ENCODE data around the gene PRICKLE2.

Gene PRICKLE2

DNA sequence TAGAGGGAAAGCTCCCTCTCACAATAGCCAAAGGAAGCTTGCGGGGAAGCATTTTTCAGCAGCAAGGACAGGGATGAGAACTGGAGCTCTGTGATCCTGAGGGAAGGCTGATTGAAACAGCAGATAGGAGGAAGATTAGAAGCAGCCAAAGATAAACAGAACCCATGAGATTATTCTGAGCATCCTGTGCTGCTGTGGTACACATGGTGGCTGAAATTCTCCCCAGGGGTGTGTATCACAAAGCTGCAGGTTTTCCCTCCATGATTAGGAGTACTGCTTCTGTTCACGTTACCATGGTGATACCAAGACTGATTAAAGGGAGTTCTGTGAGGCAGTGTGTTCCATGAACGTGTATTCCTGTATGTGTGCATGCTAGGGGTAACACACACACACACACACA lies 171.7 kb downstream of the PRICKLE2 start:
- Histone ChIP-seq H3K27me3 (ENCODE audit: insufficient read depth, low read length, poor library complexity) (no peaks in the 10 kb centered on the region), H3K56ac (ENCODE audit: low read length) (no peak overlapping the region), H3K4me3 (ENCODE audit: low read length) (no peak overlapping the region), H2BK120ac (ENCODE audit: low read depth, low read length) (no peak overlapping the region), H3K18ac (ENCODE audit: low read length) (no peak overlapping the region), H3K79me1 (ENCODE audit: low read length) (no peaks in the 10 kb centered on the region), H3K79me2 (ENCODE audit: control insufficient read depth, insufficient read depth, low read length) (no peaks in the 10 kb centered on the region), H4K8ac (ENCODE audit: low read depth, low read length) (no peak overlapping the region), H3K4me1 (ENCODE audit: control insufficient read depth, low read depth, low read length) (peaks cover 9% of the 10 kb centered on the region), H3K4ac (ENCODE audit: low read depth, low read length) (no peak overlapping the region), H3K9ac (ENCODE audit: low read length) (no peak overlapping the region), H3K4me2 (ENCODE audit: low read length) (no peak overlapping the region), H3K36me3 (ENCODE audit: control insufficient read depth, insufficient read depth, low read length) (no peaks in the 10 kb centered on the region), H3K27ac (ENCODE audit: low read depth, low read length) (no peak overlapping the region), H4K5ac (ENCODE audit: low read length) (no peak overlapping the region), H2BK15ac (replicated peaks; ENCODE audit: low read depth) (no peak overlapping the region), H3K23ac (ENCODE audit: low read length) (no peak overlapping the region), H2AK5ac (ENCODE audit: low read length) (no peak overlapping the region), H2BK5ac (ENCODE audit: low read length) (no peak overlapping the region)
- DNase-seq, result peak; percentile 92
- no CpG with 5 or more reads among the region's 3 CpGs for WGBS (ENCODE audit: extremely low coverage, insufficient coverage, low lambda C conversion rate)

DNA sequence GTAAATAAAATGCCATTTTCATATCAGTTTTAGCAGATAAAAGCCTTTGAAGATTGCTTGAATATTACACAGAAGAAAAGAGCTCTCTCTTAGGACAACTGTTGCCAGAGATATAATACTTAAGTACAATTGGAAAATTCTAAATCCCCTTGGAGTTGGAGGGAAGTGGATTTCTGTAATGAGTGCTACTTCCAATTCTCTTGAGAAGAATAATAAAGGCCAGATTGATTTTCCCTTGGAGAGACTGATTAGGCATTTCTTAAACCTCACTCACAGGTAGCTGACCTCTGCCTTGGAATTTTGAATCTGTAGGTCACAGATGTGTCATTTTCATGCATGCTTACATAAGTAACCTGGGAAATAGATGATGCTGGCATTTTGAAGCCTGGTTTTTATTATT lies 172.1 kb downstream of the PRICKLE2 start:
- H2BK15ac ChIP-seq (replicated peaks; ENCODE audit: low read depth), result no peak overlapping the region
- no peaks in the 10 kb centered on the region for H3K79me2 ChIP-seq (ENCODE audit: control insufficient read depth, insufficient read depth, low read length)
- no peaks in the 10 kb centered on the region for H3K79me1 ChIP-seq (ENCODE audit: low read length)
- no peak overlapping the region for H3K4ac ChIP-seq (ENCODE audit: low read depth, low read length)
- no peak overlapping the region for H2BK120ac ChIP-seq (ENCODE audit: low read depth, low read length)
- H3K56ac ChIP-seq (ENCODE audit: low read length), result no peak overlapping the region
- H3K4me2 ChIP-seq (ENCODE audit: low read length), result no peak overlapping the region
- H3K9ac ChIP-seq (ENCODE audit: low read length), result no peak overlapping the region
- no peak overlapping the region for H3K23ac ChIP-seq (ENCODE audit: low read length)
- no peak overlapping the region for H2BK5ac ChIP-seq (ENCODE audit: low read length)
- H3K4me1 ChIP-seq (ENCODE audit: control insufficient read depth, low read depth, low read length), result peaks cover 9% of the 10 kb centered on the region
- H2AK5ac ChIP-seq (ENCODE audit: low read length), result no peak overlapping the region
- no peaks in the 10 kb centered on the region for H3K36me3 ChIP-seq (ENCODE audit: control insufficient read depth, insufficient read depth, low read length)
- H3K18ac ChIP-seq (ENCODE audit: low read length), result no peak overlapping the region
- no peak overlapping the region for H4K8ac ChIP-seq (ENCODE audit: low read depth, low read length)
- no peaks in the 10 kb centered on the region for H3K27me3 ChIP-seq (ENCODE audit: insufficient read depth, low read length, poor library complexity)
- no peak overlapping the region for H3K4me3 ChIP-seq (ENCODE audit: low read length)
- H3K27ac ChIP-seq (ENCODE audit: low read depth, low read length), result no peak overlapping the region
- no peak overlapping the region for H4K5ac ChIP-seq (ENCODE audit: low read length)
- no peak for DNase-seq

DNA sequence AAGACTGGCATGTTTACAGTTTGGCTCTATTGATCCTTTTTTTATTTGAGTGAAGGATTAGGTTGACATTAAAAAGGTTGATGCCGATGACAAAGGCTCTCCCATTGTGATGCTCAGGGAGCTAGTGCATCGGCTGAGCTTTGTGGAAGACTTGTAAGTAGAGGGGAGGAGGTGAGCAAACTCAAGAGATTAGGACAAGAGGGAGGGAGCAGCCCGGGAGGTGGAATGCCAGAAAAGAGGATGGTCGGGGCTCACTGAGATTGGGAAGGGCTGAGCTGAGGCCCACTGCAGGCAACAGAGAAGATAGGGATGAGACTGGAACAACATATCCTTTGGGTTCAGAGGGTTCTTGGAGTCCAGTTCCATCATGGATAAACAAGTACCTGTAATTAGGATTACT lies 175.4 kb downstream of the PRICKLE2 start:
- peak; percentile 78 for DNase-seq
- H4K8ac ChIP-seq (ENCODE audit: low read depth, low read length), result no peak overlapping the region
- H3K4me2 ChIP-seq (ENCODE audit: low read length), result no peak overlapping the region
- no peak overlapping the region for H2BK15ac ChIP-seq (replicated peaks; ENCODE audit: low read depth)
- no peak overlapping the region for H3K27ac ChIP-seq (ENCODE audit: low read depth, low read length)
- no peak overlapping the region for H2AK5ac ChIP-seq (ENCODE audit: low read length)
- no peak overlapping the region for H3K9ac ChIP-seq (ENCODE audit: low read length)
- H3K4me3 ChIP-seq (ENCODE audit: low read length), result no peak overlapping the region
- H3K27me3 ChIP-seq (ENCODE audit: insufficient read depth, low read length, poor library complexity), result no peaks in the 10 kb centered on the region
- H3K36me3 ChIP-seq (ENCODE audit: control insufficient read depth, insufficient read depth, low read length), result no peaks in the 10 kb centered on the region
- no peak overlapping the region for H3K18ac ChIP-seq (ENCODE audit: low read length)
- H3K79me2 ChIP-seq (ENCODE audit: control insufficient read depth, insufficient read depth, low read length), result no peaks in the 10 kb centered on the region
- peaks cover 9% of the 10 kb centered on the region for H3K4me1 ChIP-seq (ENCODE audit: control insufficient read depth, low read depth, low read length)
- H4K5ac ChIP-seq (ENCODE audit: low read length), result no peak overlapping the region
- H3K79me1 ChIP-seq (ENCODE audit: low read length), result no peaks in the 10 kb centered on the region
- no peak overlapping the region for H2BK120ac ChIP-seq (ENCODE audit: low read depth, low read length)
- WGBS (ENCODE audit: extremely low coverage, insufficient coverage, low lambda C conversion rate), result no CpG with 5 or more reads among the region's 4 CpGs
- no peak overlapping the region for H3K56ac ChIP-seq (ENCODE audit: low read length)
- no peak overlapping the region for H2BK5ac ChIP-seq (ENCODE audit: low read length)
- H3K23ac ChIP-seq (ENCODE audit: low read length), result no peak overlapping the region
- H3K4ac ChIP-seq (ENCODE audit: low read depth, low read length), result no peak overlapping the region

DNA sequence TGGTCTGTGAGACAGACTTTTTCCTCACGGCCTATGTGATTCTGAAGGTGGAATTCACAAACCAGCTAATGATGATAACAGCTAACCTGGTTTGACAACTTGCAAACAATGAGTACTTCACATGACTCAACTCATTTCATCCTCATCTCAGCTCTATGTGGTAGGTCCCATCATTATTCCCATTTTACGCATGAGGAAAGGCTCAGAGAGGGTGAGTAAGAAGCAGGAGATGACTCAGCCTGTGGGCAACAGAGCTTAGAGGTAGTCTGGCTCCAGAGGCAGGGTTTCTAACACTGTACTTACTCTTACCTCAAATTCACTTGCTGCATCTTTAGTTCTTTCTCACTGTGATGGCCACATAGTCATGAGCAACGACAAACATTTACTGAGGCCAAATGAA lies 176.1 kb downstream of the PRICKLE2 start:
- DNase-seq, result peak; percentile 50
- Histone ChIP-seq H4K8ac (ENCODE audit: low read depth, low read length) (no peak overlapping the region), H3K4me3 (ENCODE audit: low read length) (no peak overlapping the region), H3K79me2 (ENCODE audit: control insufficient read depth, insufficient read depth, low read length) (no peaks in the 10 kb centered on the region), H3K4me2 (ENCODE audit: low read length) (no peak overlapping the region), H2AK5ac (ENCODE audit: low read length) (no peak overlapping the region), H2BK15ac (replicated peaks; ENCODE audit: low read depth) (no peak overlapping the region), H2BK120ac (ENCODE audit: low read depth, low read length) (no peak overlapping the region), H4K5ac (ENCODE audit: low read length) (no peak overlapping the region), H3K36me3 (ENCODE audit: control insufficient read depth, insufficient read depth, low read length) (no peaks in the 10 kb centered on the region), H3K23ac (ENCODE audit: low read length) (no peak overlapping the region), H3K4me1 (ENCODE audit: control insufficient read depth, low read depth, low read length) (peaks cover 9% of the 10 kb centered on the region), H3K18ac (ENCODE audit: low read length) (no peak overlapping the region), H3K79me1 (ENCODE audit: low read length) (no peaks in the 10 kb centered on the region), H3K4ac (ENCODE audit: low read depth, low read length) (no peak overlapping the region), H3K9ac (ENCODE audit: low read length) (no peak overlapping the region), H3K27me3 (ENCODE audit: insufficient read depth, low read length, poor library complexity) (no peaks in the 10 kb centered on the region), H2BK5ac (ENCODE audit: low read length) (no peak overlapping the region), H3K27ac (ENCODE audit: low read depth, low read length) (no peak overlapping the region), H3K56ac (ENCODE audit: low read length) (no peak overlapping the region)
- WGBS (ENCODE audit: extremely low coverage, insufficient coverage, low lambda C conversion rate), result no CpG with 5 or more reads among the region's 3 CpGs

DNA sequence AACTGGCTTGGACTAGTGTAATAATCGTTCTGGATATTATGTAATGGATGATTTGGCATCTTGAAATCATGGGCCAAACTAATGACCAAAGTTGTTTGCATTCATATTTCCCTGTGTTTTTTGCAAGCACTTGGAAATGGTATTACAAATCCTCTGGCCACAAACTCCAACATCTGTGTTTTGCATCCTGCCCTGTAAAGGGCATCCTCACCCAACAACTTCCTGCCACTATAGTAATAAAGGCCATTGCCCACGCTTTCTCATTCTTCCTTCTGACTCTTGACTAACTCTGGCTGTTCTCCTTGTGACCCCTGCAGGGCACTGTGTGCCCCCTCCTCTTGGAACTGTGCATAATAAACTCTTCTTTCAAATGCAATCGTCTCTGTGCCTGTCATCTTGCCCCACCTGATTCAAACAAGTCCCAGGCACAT lies 176.6 kb downstream of the PRICKLE2 start:
- no peaks in the 10 kb centered on the region for H3K79me1 ChIP-seq (ENCODE audit: low read length)
- WGBS (ENCODE audit: extremely low coverage, insufficient coverage, low lambda C conversion rate), result no CpG with 5 or more reads among the region's 3 CpGs
- no peak overlapping the region for H3K27ac ChIP-seq (ENCODE audit: low read depth, low read length)
- H2BK120ac ChIP-seq (ENCODE audit: low read depth, low read length), result no peak overlapping the region
- H2BK5ac ChIP-seq (ENCODE audit: low read length), result no peak overlapping the region
- no peak overlapping the region for H4K8ac ChIP-seq (ENCODE audit: low read depth, low read length)
- H3K4me1 ChIP-seq (ENCODE audit: control insufficient read depth, low read depth, low read length), result peaks cover 9% of the 10 kb centered on the region
- DNase-seq, result no peak
- no peak overlapping the region for H3K4me2 ChIP-seq (ENCODE audit: low read length)
- H3K9ac ChIP-seq (ENCODE audit: low read length), result no peak overlapping the region
- no peak overlapping the region for H3K56ac ChIP-seq (ENCODE audit: low read length)
- no peak overlapping the region for H4K5ac ChIP-seq (ENCODE audit: low read length)
- H2BK15ac ChIP-seq (replicated peaks; ENCODE audit: low read depth), result no peak overlapping the region
- no peak overlapping the region for H3K23ac ChIP-seq (ENCODE audit: low read length)
- no peak overlapping the region for H3K4ac ChIP-seq (ENCODE audit: low read depth, low read length)
- no peak overlapping the region for H2AK5ac ChIP-seq (ENCODE audit: low read length)
- no peak overlapping the region for H3K4me3 ChIP-seq (ENCODE audit: low read length)
- H3K27me3 ChIP-seq (ENCODE audit: insufficient read depth, low read length, poor library complexity), result no peaks in the 10 kb centered on the region
- no peak overlapping the region for H3K18ac ChIP-seq (ENCODE audit: low read length)
- H3K36me3 ChIP-seq (ENCODE audit: control insufficient read depth, insufficient read depth, low read length), result no peaks in the 10 kb centered on the region
- H3K79me2 ChIP-seq (ENCODE audit: control insufficient read depth, insufficient read depth, low read length), result no peaks in the 10 kb centered on the region

GRCh38 chr3:64047787-64048186 lies 177.5 kb downstream of the PRICKLE2 start:
- Histone ChIP-seq H2BK5ac (ENCODE audit: low read length) (no peak overlapping the region), H3K4me1 (ENCODE audit: control insufficient read depth, low read depth, low read length) (peaks cover 9% of the 10 kb centered on the region), H3K4ac (ENCODE audit: low read depth, low read length) (no peak overlapping the region), H2BK15ac (replicated peaks; ENCODE audit: low read depth) (no peak overlapping the region), H4K5ac (ENCODE audit: low read length) (no peak overlapping the region), H3K36me3 (ENCODE audit: control insufficient read depth, insufficient read depth, low read length) (no peaks in the 10 kb centered on the region), H3K18ac (ENCODE audit: low read length) (no peak overlapping the region), H3K56ac (ENCODE audit: low read length) (no peak overlapping the region), H4K8ac (ENCODE audit: low read depth, low read length) (no peak overlapping the region), H3K27me3 (ENCODE audit: insufficient read depth, low read length, poor library complexity) (no peaks in the 10 kb centered on the region), H3K27ac (ENCODE audit: low read depth, low read length) (no peak overlapping the region), H3K4me2 (ENCODE audit: low read length) (no peak overlapping the region), H3K4me3 (ENCODE audit: low read length) (no peak overlapping the region), H2AK5ac (ENCODE audit: low read length) (no peak overlapping the region), H3K23ac (ENCODE audit: low read length) (no peak overlapping the region), H2BK120ac (ENCODE audit: low read depth, low read length) (no peak overlapping the region), H3K79me1 (ENCODE audit: low read length) (no peaks in the 10 kb centered on the region), H3K79me2 (ENCODE audit: control insufficient read depth, insufficient read depth, low read length) (no peaks in the 10 kb centered on the region), H3K9ac (ENCODE audit: low read length) (no peak overlapping the region)
- no peak for DNase-seq
- no CpG with 5 or more reads among the region's 7 CpGs for WGBS (ENCODE audit: extremely low coverage, insufficient coverage, low lambda C conversion rate)
